GM19463 (cell line): ENCODE measurements around the gene KRT77.
"Not testable (repeated sequence)": the region's sequence is repeated elsewhere in the genome, so short reads cannot be mapped to it uniquely, and the experiment has no call there.

Experiments used
- ATAC-seq: cut with Tn5 transposase; IDR thresholded peaks from one replicate; pipeline ENCODE4 v1.9.1; 2021; ENCODE audit warnings: mild to moderate bottlenecking, moderate library complexity; ENCODE audit not compliant: unreplicated experiment

KRT77 gene

GRCh38 chr12:52724384-52724783 lies 21.1 kb upstream of the KRT77 start:
- no peak for ATAC-seq

GRCh38 chr12:52722680-52723079 lies 19.4 kb upstream of the KRT77 start:
- ATAC-seq: no peak

GRCh38 chr12:52721838-52722470 lies 18.6 kb upstream of the KRT77 start:
- no peak for ATAC-seq

GRCh38 chr12:52720365-52720886 lies 17.1 kb upstream of the KRT77 start:
- ATAC-seq: no peak

GRCh38 chr12:52716061-52716460 lies 12.7 kb upstream of the KRT77 start:
- no peak for ATAC-seq

- no peak for ATAC-seq
Observed at GRCh38 chr12:52715416-52715815, 12.1 kb upstream of the KRT77 start.

GRCh38 chr12:52714887-52715281 lies 11.6 kb upstream of the KRT77 start:
- ATAC-seq: no peak

GRCh38 chr12:52713960-52714886 lies 10.9 kb upstream of the KRT77 start:
- no peak for ATAC-seq

- ATAC-seq: not testable (repeated sequence)
Observed at GRCh38 chr12:52712122-52712521, 8.8 kb upstream of the KRT77 start.

- ATAC-seq: no peak
Observed at GRCh38 chr12:52710730-52711129, 7.4 kb upstream of the KRT77 start.

- ATAC-seq: no peak
Observed at GRCh38 chr12:52708010-52708409, 4.7 kb upstream of the KRT77 start.

- no peak for ATAC-seq
Observed at GRCh38 chr12:52704464-52704863, 1.1 kb upstream of the KRT77 start.

GRCh38 chr12:52703878-52704277 lies 554 bp upstream of the KRT77 start:
- no peak for ATAC-seq

- ATAC-seq: no peak
Observed at GRCh38 chr12:52702338-52702737, 986 bp downstream of the KRT77 start.

GRCh38 chr12:52701281-52701680 lies 2.0 kb downstream of the KRT77 start:
- no peak for ATAC-seq

- no peak for ATAC-seq
Observed at GRCh38 chr12:52699960-52700359, 3.4 kb downstream of the KRT77 start.

- ATAC-seq: no peak
Observed at GRCh38 chr12:52699373-52699772, 4.0 kb downstream of the KRT77 start.

- no peak for ATAC-seq
Observed at GRCh38 chr12:52698651-52699340, 4.5 kb downstream of the KRT77 start.

- no peak for ATAC-seq
Observed at GRCh38 chr12:52697058-52697582, 6.2 kb downstream of the KRT77 start.

- ATAC-seq: no peak
Observed at GRCh38 chr12:52696588-52696987, 6.7 kb downstream of the KRT77 start.

- ATAC-seq: no peak
Observed at GRCh38 chr12:52695039-52695438, 8.3 kb downstream of the KRT77 start.
